Stomach (tissue), 4 donors: ENCODE measurements around the gene PGM5.
A peak's percentile ranks its signal among the peaks of the same experiment; 100 is the strongest.

Experiments used
- CTCF ChIP-seq, 7 experiments: fragments of 450-650 bp in 4 of 7; fragments of 200-600 bp in 3 of 7; sonication (generic) in 3 of 7; IDR thresholded peaks; one replicate each; pipeline ENCODE4 v1.5.1; 2016 to 2019; ENCODE audit warnings: antibody characterized with exemption in 7 of 7, control low read depth in 2 of 7, mild to moderate bottlenecking in 1 of 7
- EP300 ChIP-seq: sonication (generic); formaldehyde crosslinking; IDR thresholded peaks from one replicate; pipeline ENCODE4 v1.6.1; 2017; ENCODE audit warnings: antibody characterized with exemption
- POLR2A ChIP-seq, 4 donors: fragments of 450-650 bp; IDR thresholded peaks; one replicate each; pipeline ENCODE4 v1.6.1; 2016; ENCODE audit warnings: antibody characterized with exemption in 4 of 4, control low read depth in 2 of 4, mild to moderate bottlenecking in 1 of 4, moderate library complexity in 1 of 4
- POLR2AphosphoS5 ChIP-seq, 3 donors: sonication (generic); formaldehyde crosslinking; IDR thresholded peaks; one replicate each; pipeline ENCODE4 v1.6.1; 2016; ENCODE audit warnings: antibody characterized with exemption in 3 of 3

GRCh38 chr9:68551191-68551590 is 194.8 kb downstream of the PGM5 start:
- TF ChIP-seq EP300, result no peak
- TF ChIP-seq POLR2A (IDR thresholded peaks at IDR 0.05), result no peak
- TF ChIP-seq CTCF (IDR thresholded peaks at IDR 0.05), result no peak
- peak in 2 of 3 donors; percentile 54 to 75 for TF ChIP-seq POLR2AphosphoS5 (IDR thresholded peaks at IDR 0.05)
